ENCODE results near the gene CFAP20DC.

The CFAP20DC gene

DNA sequence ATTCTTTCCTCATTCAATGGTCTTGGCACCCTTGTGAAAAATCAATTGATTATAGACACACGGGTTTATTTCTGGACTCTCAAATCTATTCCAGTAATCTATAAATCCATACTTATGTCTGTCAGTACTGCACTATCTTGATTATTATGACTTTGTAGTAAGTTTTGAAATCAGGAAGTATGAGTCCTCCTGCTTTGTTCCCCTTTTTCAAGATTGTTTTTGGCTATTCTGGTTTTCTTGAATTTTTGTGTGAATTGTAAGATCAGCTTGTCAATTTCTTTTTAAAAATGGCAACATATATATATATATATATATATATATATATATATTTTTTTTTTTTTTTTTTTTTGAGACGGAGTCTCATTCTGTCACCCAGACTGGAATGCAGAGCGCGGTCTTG is 32.3 kb upstream of the CFAP20DC start:
- TF ChIP-seq, protein P1, sequence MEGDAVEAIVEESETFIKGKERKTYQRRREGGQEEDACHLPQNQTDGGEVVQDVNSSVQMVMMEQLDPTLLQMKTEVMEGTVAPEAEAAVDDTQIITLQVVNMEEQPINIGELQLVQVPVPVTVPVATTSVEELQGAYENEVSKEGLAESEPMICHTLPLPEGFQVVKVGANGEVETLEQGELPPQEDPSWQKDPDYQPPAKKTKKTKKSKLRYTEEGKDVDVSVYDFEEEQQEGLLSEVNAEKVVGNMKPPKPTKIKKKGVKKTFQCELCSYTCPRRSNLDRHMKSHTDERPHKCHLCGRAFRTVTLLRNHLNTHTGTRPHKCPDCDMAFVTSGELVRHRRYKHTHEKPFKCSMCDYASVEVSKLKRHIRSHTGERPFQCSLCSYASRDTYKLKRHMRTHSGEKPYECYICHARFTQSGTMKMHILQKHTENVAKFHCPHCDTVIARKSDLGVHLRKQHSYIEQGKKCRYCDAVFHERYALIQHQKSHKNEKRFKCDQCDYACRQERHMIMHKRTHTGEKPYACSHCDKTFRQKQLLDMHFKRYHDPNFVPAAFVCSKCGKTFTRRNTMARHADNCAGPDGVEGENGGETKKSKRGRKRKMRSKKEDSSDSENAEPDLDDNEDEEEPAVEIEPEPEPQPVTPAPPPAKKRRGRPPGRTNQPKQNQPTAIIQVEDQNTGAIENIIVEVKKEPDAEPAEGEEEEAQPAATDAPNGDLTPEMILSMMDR (IDR thresholded peaks at IDR 0.05; ENCODE audit: control insufficient read depth, extremely low read depth, insufficient read depth) = no peak
- H3K4me3 ChIP-seq (ENCODE audit: low read depth, low read length) = no peak overlapping the region
- DNase-seq (ENCODE audit: low read depth) = no peak

DNA sequence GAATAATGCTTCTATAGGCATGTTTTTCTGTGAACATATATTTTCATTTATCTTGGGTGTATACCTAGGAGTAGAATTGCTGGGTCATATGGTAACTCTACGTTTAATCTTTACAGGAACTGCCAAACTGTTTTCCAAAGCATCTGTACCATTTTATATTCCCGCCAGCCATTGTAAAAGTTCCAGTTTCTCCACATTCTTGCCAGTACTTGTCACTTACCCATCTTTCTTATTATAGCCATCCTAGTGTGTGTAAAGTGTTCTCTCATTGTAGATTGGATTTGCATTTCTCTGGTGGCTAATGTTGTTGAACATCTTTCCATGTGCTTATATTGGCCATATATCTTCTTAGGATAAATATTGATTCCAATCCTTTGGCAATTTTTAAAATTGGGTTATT is 31.2 kb upstream of the CFAP20DC start:
- TF ChIP-seq, protein P1 (IDR thresholded peaks at IDR 0.05; ENCODE audit: control insufficient read depth, extremely low read depth, insufficient read depth) = no peak
- DNase-seq (ENCODE audit: low read depth) = no peak

DNA sequence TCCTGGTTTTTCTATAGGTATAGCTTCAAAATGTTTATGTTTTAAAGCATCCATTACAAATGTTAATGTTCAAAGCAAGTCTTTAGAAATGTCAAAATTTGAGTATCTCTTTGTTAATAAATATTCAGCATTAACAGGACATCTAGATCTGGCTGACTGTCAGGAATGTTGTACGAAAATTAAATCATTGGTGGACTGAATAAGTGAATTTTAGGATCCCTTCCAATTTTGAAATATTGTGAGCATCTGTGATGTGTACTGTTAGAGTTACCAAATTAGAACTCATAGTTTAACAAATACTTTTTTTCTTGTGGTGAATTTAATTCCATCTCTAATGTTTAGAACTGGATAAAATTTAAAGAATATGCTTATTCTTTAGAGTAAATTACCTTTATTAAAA is 30.1 kb upstream of the CFAP20DC start:
- DNase-seq (ENCODE audit: low read depth) = no peak
- TF ChIP-seq, protein P1 (IDR thresholded peaks at IDR 0.05; ENCODE audit: control insufficient read depth, extremely low read depth, insufficient read depth) = no peak
- no peak overlapping the region for H3K4me3 ChIP-seq (ENCODE audit: low read depth, low read length)

More for the DNA sequence above, 31.2 kb upstream of the CFAP20DC start:
- no peak overlapping the region for H3K4me3 ChIP-seq (ENCODE audit: low read depth, low read length)

DNA sequence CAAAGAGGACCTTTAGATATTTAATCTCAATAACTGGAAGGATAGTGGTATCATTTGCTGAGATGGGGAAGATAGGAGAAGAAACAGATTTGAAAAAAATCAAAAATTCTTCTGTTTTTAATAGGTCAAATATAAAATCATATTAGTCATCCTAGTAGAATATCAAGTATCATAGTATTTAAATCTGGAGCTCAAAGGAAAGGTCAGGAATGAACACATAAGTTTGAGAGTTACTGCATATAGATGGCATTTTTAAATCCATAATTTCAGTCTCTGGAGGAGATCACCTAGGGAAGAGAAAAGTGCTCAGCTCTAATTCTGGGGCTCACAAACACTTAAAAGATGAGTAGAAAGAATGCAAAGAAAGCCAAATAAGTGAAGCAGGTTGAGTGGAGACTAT is 24.9 kb upstream of the CFAP20DC start:
- no peak overlapping the region for H3K4me3 ChIP-seq (ENCODE audit: low read depth, low read length)
- no peak for DNase-seq (ENCODE audit: low read depth)
- TF ChIP-seq, protein P1 (IDR thresholded peaks at IDR 0.05; ENCODE audit: control insufficient read depth, extremely low read depth, insufficient read depth) = no peak

DNA sequence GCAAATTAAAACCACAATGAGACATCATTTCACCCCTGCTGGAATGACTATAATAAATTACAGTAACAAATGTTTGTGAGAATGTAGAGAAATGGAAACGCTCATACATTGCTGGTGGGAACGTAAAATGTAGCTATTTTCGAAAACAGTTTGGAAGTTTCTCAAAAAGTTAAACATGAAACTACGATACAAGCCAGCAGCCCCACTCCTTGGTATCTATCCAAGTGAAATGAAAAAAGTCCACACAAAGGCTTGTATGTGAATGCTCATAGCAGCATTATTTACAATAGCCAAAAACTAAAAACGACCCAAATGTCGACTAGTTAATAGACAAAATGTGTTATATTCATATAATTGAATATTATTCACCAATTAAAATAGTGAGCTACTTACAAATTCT is 22.9 kb upstream of the CFAP20DC start:
- no peak for DNase-seq (ENCODE audit: low read depth)
- H3K4me3 ChIP-seq (ENCODE audit: low read depth, low read length) = no peak overlapping the region
- TF ChIP-seq, protein P1 (IDR thresholded peaks at IDR 0.05; ENCODE audit: control insufficient read depth, extremely low read depth, insufficient read depth) = no peak

DNA sequence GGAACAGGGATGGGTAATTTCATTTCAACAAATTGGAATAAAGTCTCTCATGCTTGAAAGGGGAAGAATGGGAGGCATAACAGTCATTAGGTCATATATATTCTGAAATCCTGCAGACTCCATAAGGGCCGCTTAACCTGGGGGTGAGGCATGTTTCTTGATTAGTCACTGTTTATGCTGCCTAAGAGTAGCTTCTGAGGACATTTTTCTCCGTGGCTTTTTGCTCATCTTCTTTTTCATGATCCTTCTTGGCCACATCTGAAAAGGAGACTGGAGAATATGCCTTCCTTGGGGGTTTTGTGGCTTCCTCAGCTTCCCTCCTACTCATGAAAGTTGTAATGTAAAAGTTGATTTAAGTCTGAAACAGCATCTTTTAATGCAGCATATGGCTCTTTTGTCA is 20.0 kb upstream of the CFAP20DC start:
- DNase-seq (ENCODE audit: low read depth) = no peak
- H3K4me3 ChIP-seq (ENCODE audit: low read depth, low read length) = no peak overlapping the region
- TF ChIP-seq, protein P1 (IDR thresholded peaks at IDR 0.05; ENCODE audit: control insufficient read depth, extremely low read depth, insufficient read depth) = no peak

DNA sequence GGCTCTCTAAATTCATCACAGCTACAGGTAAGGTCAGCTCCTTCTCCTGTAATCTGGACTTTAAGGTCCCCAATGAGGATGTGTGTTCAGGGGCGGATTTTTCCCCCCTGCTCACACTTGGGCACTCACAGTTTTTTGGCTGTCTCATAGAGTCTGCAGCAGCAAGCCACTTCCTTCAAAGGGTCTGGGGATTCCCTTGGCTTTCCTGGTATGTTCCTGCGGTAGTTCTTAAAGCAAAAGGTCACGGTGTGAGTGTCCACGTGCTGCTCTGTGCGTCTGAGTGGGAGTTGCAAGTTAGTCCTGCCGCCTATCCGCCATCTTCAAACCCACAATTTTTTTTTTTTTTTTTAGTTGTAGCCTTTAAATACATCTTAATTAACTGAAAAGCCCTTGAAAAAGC is 15.4 kb upstream of the CFAP20DC start:
- TF ChIP-seq, protein P1 (IDR thresholded peaks at IDR 0.05; ENCODE audit: control insufficient read depth, extremely low read depth, insufficient read depth) = no peak
- DNase-seq (ENCODE audit: low read depth) = no peak

More for the DNA sequence above, 15.4 kb upstream of the CFAP20DC start:
- H3K4me3 ChIP-seq (ENCODE audit: low read depth, low read length) = no peak overlapping the region

Measured in LNCaP clone FGC (cell line).